Heart left ventricle (tissue), 16 donors: ENCODE data around the gene NRROS. TPM values are rescaled to one million over a fixed set of nuclear protein-coding genes. Genes with fewer than 3 reads are reported as not detected.
A peak's percentile ranks its signal among the peaks of the same experiment; 100 is the strongest.

Source experiments
- ATAC-seq, 4 donors: fragments of 200-7000 bp; cut with Tn5 transposase; one replicate each; pipeline ENCODE4 v1.9.1; 2020 to 2022; ENCODE audit warnings: moderate library complexity in 4 of 4, mild to moderate bottlenecking in 3 of 4, moderate number of reproducible peaks in 1 of 4
- DNase-seq, 5 donors: peaks; one replicate each; pipeline ENCODE4 v3.0.0-alpha.2; 2020
- H3K27ac ChIP-seq, 12 donors: fragments of 200-600 bp; sonication (generic) in 4 of 12; one replicate each; pipeline versions ENCODE4 v1.5.0 to v1.8.0; 2016 to 2022; ENCODE audit warnings: mild to moderate bottlenecking in 2 of 12
- H3K27me3 ChIP-seq, 9 donors: fragments of 200-600 bp; sonication (generic) in 2 of 9; one replicate each; pipeline versions ENCODE4 v1.5.1 to v1.8.0; 2016 to 2022; ENCODE audit warnings: mild to moderate bottlenecking in 3 of 9
- H3K36me3 ChIP-seq, 9 donors: fragments of 200-600 bp; sonication (generic) in 2 of 9; one replicate each; pipeline versions ENCODE4 v1.5.0 to v1.8.0; 2018 to 2022; ENCODE audit warnings: mild to moderate bottlenecking in 2 of 9
- H3K4me1 ChIP-seq, 12 donors: fragments of 200-600 bp; sonication (generic) in 4 of 12; one replicate each; pipeline versions ENCODE4 v1.5.0 to v1.8.0; 2016 to 2022; ENCODE audit warnings: mild to moderate bottlenecking in 3 of 12
- H3K4me3 ChIP-seq, 12 donors: fragments of 200-600 bp; sonication (generic) in 4 of 12; one replicate each; pipeline versions ENCODE4 v1.5.0 to v1.8.0; 2017 to 2022; ENCODE audit warnings: mild to moderate bottlenecking in 9 of 12, moderate library complexity in 4 of 12
- H3K9me3 ChIP-seq, 12 donors: fragments of 200-600 bp; sonication (generic) in 4 of 12; one replicate each; pipeline versions ENCODE4 v1.5.0 to v1.8.0; 2016 to 2022; ENCODE audit warnings: mild to moderate bottlenecking in 1 of 12
- CTCF ChIP-seq, 12 donors: fragments of 200-600 bp; sonication (generic) in 4 of 12; IDR thresholded peaks; one replicate each; pipeline versions ENCODE4 v1.5.0 to v1.8.0; 2018 to 2022; ENCODE audit warnings: antibody characterized with exemption in 12 of 12, mild to moderate bottlenecking in 5 of 12
- POLR2A ChIP-seq, 2 donors: fragments of 450-650 bp; IDR thresholded peaks; one replicate each; pipeline ENCODE4 v1.6.1; 2017; ENCODE audit warnings: antibody characterized with exemption in 2 of 2, mild to moderate bottlenecking in 2 of 2, moderate library complexity in 2 of 2
- WGBS, 4 donors: extraction: QIAGEN DNeasy Blood & Tissue Kit in 2 of 4; methylation state at CpG; one replicate each; pipeline versions ENCODE4 v1.1.5 to v1.1.7; 2013 to 2018; 5-methylcytosine and 5-hydroxymethylcytosine counted together
- intact Hi-C, 10 donors: fragments of 100-400 bp; cut with DNase I; formaldehyde crosslinking; loops; one replicate each; pipeline versions ENCODE4 v1.11.1 to v1.14.2; 2022
- polyA plus RNA-seq, 2 donors: library from polyadenylated mRNA; stranded (reverse); fragments of 200-250 nt; gene quantifications; one replicate each; pipeline ENCODE4 v1.2.3, GENCODE V29; 2013
- total RNA-seq, 9 donors: library from RNA; depleted of rRNA in 2 of 9; stranded (reverse); fragments of >200 nt in 2 of 9; fragmentation: NEBNext Ultra II Directional in 3 of 9; extraction: Animal tissue kit (Norgen Biotek cat#: 25700) in 3 of 9; gene quantifications; one replicate each; pipeline versions ENCODE4 v1.1.0 to v1.2.4, GENCODE V29; 2016 to 2023
- donor health status: ischemic (EF 13 %, LVEDD 7.1; RV severe dilation, severe dysfunction).
- donor health status: healthy with polysubstance abuse.
- donor health status: DM: no; HTN: yes; CAD: no.
- donor health status: DM: no; HTN: no; CAD: no.
- donor health status: ischemic (EF 25% LVEDD 6.9; RV normal size, moderate dysfunction).
- donor health status: ischemic (EF 25% LVEDD 5.7; RV mildly dilated, moderate dysfunction).
- donor health status: healthy.
- donor health status: DM: yes; HTN: yes; CAD: no.
- donor health status: ischemic (EF 35%, LVEDD 5.7; RV mildly dilated, moderate dysfunction).
- donor health status: nonischemic (EF 11% LVEDD 7.7; RV severe dilation, severe dysfunction).
- donor health status: DM: yes; HTN: yes; CAD: no.
- donor health status: PGD.
- donor health status: ischemic (EF 29% LVEDD 5.4; RV normal size, mild dysfunction).
- donor health status: nonischemic (EF 23%, LVEDD 6.1; RV moderate dilation, normal function).

NRROS gene
- total and polyA plus RNA-seq, 11 donors: 1.4 to 23.8 (median 2.9) TPM

GRCh38 chr3:196689941-196690660 lies 50.6 kb downstream of the NRROS start:
- no peaks in the 10 kb centered on the region for H3K9me3 ChIP-seq
- WGBS, 4 donors: 88 to 92% (median 90%) methylated on average over 17 of the region's 17 CpGs
- H3K36me3 ChIP-seq: no peaks in the 10 kb centered on the region
- ATAC-seq: no peak
- peak overlapping the region in 1 of 12 donors; percentile 62 for H3K27ac ChIP-seq
- intact Hi-C loops: loop anchor here in 7 of 10 donors (5.0 to 10.0 kb wide), 6 partner anchors 48 to 435 kb away; partner anchors contain the start of gene NRROS (in 1 of the 7)
- H3K4me3 ChIP-seq: peak overlapping the region in 1 of 12 donors; percentile 25
- DNase-seq: no peak
- H3K4me1 ChIP-seq: peaks cover 0 to 70% (median under 1%) of the 10 kb centered on the region in 12 donors
- no peaks in the 10 kb centered on the region for H3K27me3 ChIP-seq
- TF ChIP-seq CTCF (IDR thresholded peaks at IDR 0.05) (no peak), POLR2A (IDR thresholded peaks at IDR 0.05) (no peak)

- Histone ChIP-seq H3K4me3 (peak overlapping the region in 1 of 12 donors; percentile 25), H3K27me3 (no peaks in the 10 kb centered on the region), H3K4me1 (peaks cover 0 to 65% (median 0%) of the 10 kb centered on the region in 12 donors), H3K27ac (peak overlapping the region in 1 of 12 donors; percentile 62), H3K9me3 (no peaks in the 10 kb centered on the region), H3K36me3 (no peaks in the 10 kb centered on the region)
- no peak for TF ChIP-seq POLR2A (IDR thresholded peaks at IDR 0.05)
- no peak for TF ChIP-seq CTCF (IDR thresholded peaks at IDR 0.05)
- DNase-seq (no peak), ATAC-seq (no peak)
- intact Hi-C loops: no loop called here
- WGBS, 4 donors: 73 to 87% (median 79%) methylated on average over 8 of the region's 8 CpGs
These were observed 51.9 kb downstream of the NRROS start for GRCh38 chr3:196691386-196691785.

GRCh38 chr3:196694202-196694638 lies 54.7 kb downstream of the NRROS start:
- 0 to 12% (median 8%) methylated on average over 1 of the region's 1 CpG for WGBS, 4 donors
- no peaks in the 10 kb centered on the region for H3K27me3 ChIP-seq
- intact Hi-C loops: no loop called here
- ATAC-seq (no peak), DNase-seq (no peak)
- H3K4me1 ChIP-seq: peaks cover 0 to 43% (median 0%) of the 10 kb centered on the region in 12 donors
- no peak for TF ChIP-seq POLR2A (IDR thresholded peaks at IDR 0.05)
- peak in 4 of 12 donors; percentile 6 to 27 (median 18) for TF ChIP-seq CTCF (IDR thresholded peaks at IDR 0.05)
- no peak overlapping the region for H3K27ac ChIP-seq
- H3K4me3 ChIP-seq: no peak overlapping the region
- no peaks in the 10 kb centered on the region for H3K9me3 ChIP-seq
- H3K36me3 ChIP-seq: no peaks in the 10 kb centered on the region

GRCh38 chr3:196694941-196695848 lies 55.7 kb downstream of the NRROS start:
- peak in 2 of 4 donors; percentile 11 to 48 for ATAC-seq
- intact Hi-C loops: no loop called here

More at GRCh38 chr3:196694941-196695848, 55.7 kb downstream of the NRROS start:
- H3K27ac ChIP-seq: no peak overlapping the region
- TF ChIP-seq POLR2A (IDR thresholded peaks at IDR 0.05): no peak
- TF ChIP-seq CTCF (IDR thresholded peaks at IDR 0.05): no peak
- 93 to 96% (median 94%) methylated on average over 17 of the region's 17 CpGs for WGBS, 4 donors
- no peaks in the 10 kb centered on the region for H3K36me3 ChIP-seq
- H3K4me3 ChIP-seq: no peak overlapping the region
- H3K4me1 ChIP-seq: peaks cover 0 to 34% (median 0%) of the 10 kb centered on the region in 12 donors
- no peak for DNase-seq
- no peaks in the 10 kb centered on the region for H3K27me3 ChIP-seq
- no peaks in the 10 kb centered on the region for H3K9me3 ChIP-seq
